Memory B cell (primary cell): Measurements from ENCODE around the gene STARD7.
A peak's percentile ranks its signal among the peaks of the same experiment; 100 is the strongest.

ENCODE experiments used
- ATAC-seq: fragments of 150-1000 bp; cut with Tn5 transposase; 2 replicates; pipeline ENCODE4 v1.10.0; 2021; ENCODE audit warnings: low read depth, mild to moderate bottlenecking, moderate library complexity
- DNase-seq, 2 donors: peaks; one replicate each; pipeline ENCODE4 v3.0.0; 2022; ENCODE audit warnings: low spot score in 2 of 2
- H3K27ac Mint-ChIP-seq: one replicate; pipeline ENCODE4 v1.8.0; 2022; ENCODE audit warnings: mild to moderate bottlenecking, moderate library complexity, mixed read lengths
- H3K27me3 Mint-ChIP-seq: one replicate; pipeline ENCODE4 v1.8.0; 2022; ENCODE audit warnings: mixed read lengths
- H3K36me3 Mint-ChIP-seq: one replicate; pipeline ENCODE4 v1.8.0; 2022; ENCODE audit warnings: mild to moderate bottlenecking, mixed read lengths
- H3K4me1 Mint-ChIP-seq: one replicate; pipeline ENCODE4 v1.8.0; 2022; ENCODE audit warnings: mixed read lengths
- H3K4me3 Mint-ChIP-seq: one replicate; pipeline ENCODE4 v1.8.0; 2022; ENCODE audit warnings: mild to moderate bottlenecking, moderate library complexity, mixed read lengths
- H3K9me3 Mint-ChIP-seq: one replicate; pipeline ENCODE4 v1.8.0; 2022; ENCODE audit warnings: mixed read lengths

The STARD7 gene

DNA sequence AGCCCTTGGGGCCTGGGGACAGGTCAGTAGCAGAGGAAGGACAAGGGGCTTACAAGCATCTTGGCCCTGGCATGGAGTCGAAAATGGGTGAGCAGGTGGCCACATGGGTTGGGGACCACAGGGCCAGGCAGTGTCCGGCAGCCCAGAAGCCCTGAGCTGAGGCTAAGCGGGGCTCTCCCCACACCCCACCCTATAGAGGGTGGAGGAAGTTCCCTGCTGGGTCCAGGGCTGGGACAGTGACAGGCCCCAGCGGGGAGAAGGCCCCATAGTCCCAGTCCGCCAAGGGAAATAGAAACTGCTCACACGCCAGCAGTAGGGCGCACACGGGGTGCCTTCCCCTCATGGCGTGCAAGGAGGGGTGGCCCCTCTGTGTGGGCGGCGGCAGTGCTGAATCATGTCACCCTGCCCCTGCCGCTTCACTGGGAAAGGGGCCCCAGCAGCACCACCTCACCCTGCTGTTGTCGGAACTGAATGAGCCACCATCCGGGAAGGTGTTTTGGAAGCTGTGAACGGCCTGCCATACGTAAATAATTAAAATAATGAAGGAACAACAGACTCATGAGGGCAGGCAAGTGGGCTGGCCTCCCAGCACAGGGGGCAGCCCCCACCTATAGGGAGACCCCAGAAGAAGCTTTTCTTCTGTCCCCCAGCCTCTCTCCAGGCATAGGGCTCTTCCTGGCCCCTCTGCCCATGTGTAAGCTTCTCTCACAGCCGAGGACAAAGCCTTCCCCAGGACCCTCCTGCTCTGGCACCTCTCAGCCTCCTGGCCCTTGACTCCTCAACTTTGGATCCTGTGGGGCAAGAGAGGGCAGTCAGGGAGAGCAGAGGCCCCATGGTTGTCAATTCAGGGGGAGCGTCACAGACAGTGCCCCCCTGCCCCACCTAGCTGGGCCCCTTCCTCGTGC, 50.7 kb downstream of the STARD7 start:
- Mint-ChIP-seq H3K36me3 (peaks cover 2% of the 10 kb centered on the region), H3K9me3 (peaks cover 3% of the 10 kb centered on the region), H3K27ac (peak overlapping the region; percentile 22), H3K4me3 (peak overlapping the region; percentile 69), H3K4me1 (peaks cover 57% of the 10 kb centered on the region), H3K27me3 (no peaks in the 10 kb centered on the region)
- DNase-seq = peak in 1 of 2 donors; percentile 35
- ATAC-seq = peak; percentile 79

DNA sequence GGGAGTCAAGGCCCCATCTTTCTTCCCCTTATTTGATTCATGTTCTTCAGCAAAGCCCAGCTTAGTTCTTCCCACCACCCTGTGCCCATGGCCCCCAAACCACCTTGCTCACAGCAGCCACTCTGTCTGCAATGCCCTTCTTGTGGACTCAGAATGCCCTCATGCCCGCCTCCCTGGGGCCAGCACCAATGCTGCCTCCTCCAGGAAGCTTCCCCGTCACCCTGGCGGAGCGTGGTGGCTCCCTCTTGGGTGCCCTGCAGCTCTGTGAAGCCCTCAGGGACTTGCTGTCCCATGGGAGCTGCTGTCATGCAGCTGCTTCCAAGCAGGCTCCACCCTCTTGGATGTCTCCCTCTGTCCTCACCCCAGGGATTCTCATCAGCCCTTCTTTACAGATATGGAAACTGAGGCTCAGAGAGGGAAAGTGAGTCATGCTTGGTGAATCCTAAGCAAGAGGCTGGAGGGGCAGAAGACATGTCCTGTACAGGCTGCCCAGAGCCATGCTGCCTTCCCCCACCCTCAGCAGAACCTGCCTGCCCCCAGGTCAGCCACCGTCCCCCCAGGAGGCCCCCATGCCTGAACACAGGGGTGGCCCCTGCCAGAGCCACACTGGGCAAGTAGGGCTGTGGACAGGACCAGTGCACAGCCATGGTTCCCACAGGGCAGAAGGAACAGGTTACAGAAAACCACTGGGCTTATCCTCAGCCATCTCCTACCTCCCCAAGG, 51.5 kb downstream of the STARD7 start:
- ATAC-seq = peak; percentile 71
- Mint-ChIP-seq H3K27ac (peak overlapping the region; percentile 22), H3K4me3 (peak overlapping the region; percentile 70), H3K36me3 (peaks cover 2% of the 10 kb centered on the region), H3K27me3 (no peaks in the 10 kb centered on the region), H3K4me1 (peaks cover 54% of the 10 kb centered on the region), H3K9me3 (peaks cover 3% of the 10 kb centered on the region)
- peak; percentile 40 to 58 for DNase-seq

DNA sequence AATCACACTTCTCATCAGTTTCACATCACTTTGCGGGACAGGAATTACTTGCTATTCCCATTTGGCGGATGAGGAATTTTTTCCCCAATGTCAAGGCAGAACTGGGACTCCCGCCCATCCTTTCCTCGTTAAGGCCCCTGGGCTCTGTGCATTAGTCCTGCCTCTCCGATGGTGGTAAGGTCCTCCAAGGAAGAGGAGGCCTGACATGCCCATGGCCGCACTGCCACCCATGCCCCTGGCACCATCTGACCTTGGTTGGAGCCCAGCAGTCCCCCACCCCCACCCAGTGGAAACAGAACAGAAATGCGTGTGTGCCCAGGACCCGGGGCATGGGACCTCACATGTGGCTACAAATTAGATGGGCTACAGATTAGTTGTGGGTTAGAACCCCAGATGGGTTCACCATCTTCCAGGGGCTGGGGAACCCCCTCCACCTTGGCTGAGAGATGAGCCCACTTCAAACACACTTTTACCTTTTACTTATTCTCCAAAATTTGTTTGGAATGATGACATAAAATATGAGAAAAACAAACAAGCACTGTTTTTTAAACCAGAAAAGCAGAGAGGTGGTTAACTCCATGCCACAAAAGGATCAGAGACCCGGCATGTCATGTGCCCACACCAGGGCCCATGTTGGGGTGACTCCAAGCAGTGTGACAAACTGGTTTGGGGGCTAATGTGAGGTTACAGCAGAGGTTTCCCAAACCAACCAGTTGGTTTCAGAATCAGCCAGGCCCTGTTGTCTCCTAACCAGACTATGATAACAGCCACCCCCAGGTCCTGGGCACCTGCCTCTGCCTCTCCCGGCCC, 52.4 kb downstream of the STARD7 start:
- Mint-ChIP-seq H3K9me3 (peaks cover 3% of the 10 kb centered on the region), H3K4me3 (peak overlapping the region; percentile 70), H3K4me1 (peaks cover 52% of the 10 kb centered on the region), H3K36me3 (peaks cover 2% of the 10 kb centered on the region), H3K27me3 (no peaks in the 10 kb centered on the region), H3K27ac (peak overlapping the region; percentile 35)
- no peak for ATAC-seq
- no peak for DNase-seq

DNA sequence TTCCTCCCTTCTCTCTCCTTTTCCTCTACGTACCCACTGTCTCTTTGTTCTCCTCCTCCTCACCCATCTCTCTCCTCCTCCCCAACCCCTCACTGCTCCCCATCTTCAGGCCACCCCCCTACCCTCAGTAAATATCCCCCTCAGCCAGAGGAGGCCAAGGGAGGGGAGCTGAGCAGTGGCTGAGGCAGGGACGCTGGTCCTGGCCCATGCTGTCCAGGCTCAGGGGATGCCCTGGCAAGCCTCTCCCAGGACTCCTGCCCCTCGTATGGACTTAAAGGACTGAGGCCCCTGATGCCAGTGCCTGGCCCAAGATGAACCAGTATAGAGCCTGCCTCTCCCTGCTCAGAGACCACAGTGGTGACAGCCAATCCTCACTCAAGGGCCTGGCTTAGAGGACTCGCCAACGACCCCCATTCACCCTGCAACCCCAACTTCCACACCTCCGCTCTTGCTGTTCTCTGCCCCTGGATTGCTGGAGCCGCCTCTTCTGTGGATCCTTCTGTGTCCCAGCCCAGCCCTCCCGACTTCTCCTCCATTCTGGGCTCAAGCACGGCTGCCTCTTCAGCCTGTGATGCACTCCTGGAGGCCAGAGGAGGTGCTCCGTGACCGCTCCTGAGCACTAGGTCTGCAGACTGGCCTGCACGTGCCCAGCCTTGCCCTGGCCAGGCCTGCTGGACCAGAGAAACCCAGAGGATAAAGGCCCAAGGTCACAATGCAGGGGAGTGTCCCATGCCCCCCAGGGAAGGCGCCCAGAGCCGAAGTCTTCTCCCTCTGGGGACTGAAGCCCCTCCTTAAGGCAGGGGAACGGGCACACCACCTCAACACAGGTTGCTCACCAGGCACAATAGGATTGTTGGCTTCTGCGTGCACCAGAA, 53.9 kb downstream of the STARD7 start:
- no peaks in the 10 kb centered on the region for H3K9me3 Mint-ChIP-seq
- DNase-seq (no peak), ATAC-seq (no peak)
- no peak overlapping the region for H3K4me3 Mint-ChIP-seq
- no peaks in the 10 kb centered on the region for H3K36me3 Mint-ChIP-seq
- no peaks in the 10 kb centered on the region for H3K27me3 Mint-ChIP-seq
- peaks cover 51% of the 10 kb centered on the region for H3K4me1 Mint-ChIP-seq
- no peak overlapping the region for H3K27ac Mint-ChIP-seq

DNA sequence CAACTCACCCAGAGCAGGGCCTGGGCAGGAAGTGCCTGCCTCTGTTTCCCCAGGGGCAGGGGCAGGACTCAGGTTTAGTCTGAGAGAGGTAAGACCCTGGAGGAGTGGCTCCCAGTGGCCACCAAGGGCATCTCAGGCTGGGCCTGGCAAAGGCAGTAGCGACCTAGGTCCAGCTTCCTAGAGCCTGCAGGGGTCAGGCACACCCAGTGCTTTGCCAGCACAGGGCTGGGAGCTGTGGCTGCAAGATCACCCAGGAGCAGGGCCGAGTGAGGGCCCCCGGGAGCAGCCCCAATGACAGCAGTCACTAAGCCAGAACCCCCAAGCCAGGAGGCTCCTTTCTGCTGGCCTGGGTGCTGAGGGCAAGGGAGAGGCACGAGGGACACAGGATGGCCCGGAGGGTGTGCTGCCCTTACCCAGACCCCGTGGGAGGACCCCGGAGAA, 54.6 kb downstream of the STARD7 start:
- no peak overlapping the region for H3K4me3 Mint-ChIP-seq
- DNase-seq = no peak
- H3K36me3 Mint-ChIP-seq = no peaks in the 10 kb centered on the region
- no peaks in the 10 kb centered on the region for H3K27me3 Mint-ChIP-seq
- H3K4me1 Mint-ChIP-seq = peaks cover 45% of the 10 kb centered on the region
- no peak for ATAC-seq
- H3K9me3 Mint-ChIP-seq = no peaks in the 10 kb centered on the region
- H3K27ac Mint-ChIP-seq = no peak overlapping the region

DNA sequence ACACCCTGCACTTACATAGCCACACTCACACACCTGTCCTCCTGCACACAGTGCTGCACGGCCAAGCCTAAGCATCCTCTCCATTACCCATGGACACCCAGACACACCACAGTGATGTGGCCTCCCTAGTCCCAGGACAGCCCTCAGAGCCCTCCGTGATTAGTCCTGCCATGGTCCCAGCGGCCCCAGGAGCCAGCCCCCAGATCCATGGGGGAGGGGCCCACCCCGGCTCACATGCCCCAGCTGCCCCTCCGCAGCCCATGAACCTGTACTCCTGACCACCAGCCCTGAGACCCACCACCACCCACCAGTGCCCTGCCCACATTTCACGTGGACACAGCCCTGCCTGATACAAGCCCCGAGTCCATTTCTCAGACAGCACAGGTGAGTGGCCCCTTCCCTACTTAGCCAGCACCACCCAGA, 55.3 kb downstream of the STARD7 start:
- Mint-ChIP-seq H3K27me3 (no peaks in the 10 kb centered on the region), H3K4me3 (no peak overlapping the region), H3K4me1 (peaks cover 46% of the 10 kb centered on the region), H3K27ac (no peak overlapping the region), H3K36me3 (no peaks in the 10 kb centered on the region), H3K9me3 (no peaks in the 10 kb centered on the region)
- DNase-seq = no peak
- no peak for ATAC-seq

DNA sequence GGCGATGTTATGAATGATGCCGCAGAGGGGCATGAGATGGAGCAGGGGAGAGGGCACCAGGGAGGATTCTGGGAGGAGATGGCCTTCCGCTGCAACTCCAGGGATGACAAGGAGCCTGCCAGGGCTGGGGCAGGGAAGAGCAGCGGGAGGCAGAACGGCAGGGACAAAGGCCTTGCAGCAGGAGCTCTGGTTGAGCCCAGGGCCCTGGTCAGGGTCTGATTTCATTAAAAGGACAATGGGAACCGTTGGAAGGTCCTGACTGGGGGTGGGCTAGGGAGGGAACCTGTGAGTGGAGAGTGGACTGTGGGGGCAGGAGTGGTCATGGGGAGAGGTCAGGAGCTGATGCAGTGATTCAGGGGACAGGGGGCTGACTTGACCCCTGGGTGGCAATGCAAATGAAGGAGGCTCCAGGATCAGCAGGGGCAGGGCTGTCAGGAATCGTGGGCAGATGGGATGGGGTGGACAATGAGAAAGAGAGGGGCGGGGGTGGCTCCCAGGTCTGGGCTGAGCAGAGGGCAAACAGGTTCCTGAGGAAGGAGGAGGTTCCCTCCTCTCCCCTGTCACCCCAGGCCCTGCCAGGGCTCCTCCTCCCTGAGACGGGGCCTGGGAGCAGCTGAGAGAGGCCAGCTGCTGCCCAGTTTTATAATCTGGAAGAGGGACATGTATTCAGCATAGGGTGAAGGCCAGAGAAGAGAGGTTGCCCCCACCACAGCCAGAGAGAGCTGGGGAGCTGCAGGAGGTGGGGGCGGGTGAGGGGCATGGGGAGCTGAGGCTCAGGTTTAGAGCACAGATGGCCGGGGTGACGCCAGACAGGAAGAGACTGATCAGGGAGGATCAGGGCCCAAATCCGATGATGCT, 56.1 kb downstream of the STARD7 start:
- Mint-ChIP-seq H3K4me3 (no peak overlapping the region), H3K4me1 (peaks cover 45% of the 10 kb centered on the region), H3K27ac (peak overlapping the region; percentile 30), H3K27me3 (no peaks in the 10 kb centered on the region), H3K36me3 (no peaks in the 10 kb centered on the region), H3K9me3 (no peaks in the 10 kb centered on the region)
- no peak for DNase-seq
- ATAC-seq = no peak

DNA sequence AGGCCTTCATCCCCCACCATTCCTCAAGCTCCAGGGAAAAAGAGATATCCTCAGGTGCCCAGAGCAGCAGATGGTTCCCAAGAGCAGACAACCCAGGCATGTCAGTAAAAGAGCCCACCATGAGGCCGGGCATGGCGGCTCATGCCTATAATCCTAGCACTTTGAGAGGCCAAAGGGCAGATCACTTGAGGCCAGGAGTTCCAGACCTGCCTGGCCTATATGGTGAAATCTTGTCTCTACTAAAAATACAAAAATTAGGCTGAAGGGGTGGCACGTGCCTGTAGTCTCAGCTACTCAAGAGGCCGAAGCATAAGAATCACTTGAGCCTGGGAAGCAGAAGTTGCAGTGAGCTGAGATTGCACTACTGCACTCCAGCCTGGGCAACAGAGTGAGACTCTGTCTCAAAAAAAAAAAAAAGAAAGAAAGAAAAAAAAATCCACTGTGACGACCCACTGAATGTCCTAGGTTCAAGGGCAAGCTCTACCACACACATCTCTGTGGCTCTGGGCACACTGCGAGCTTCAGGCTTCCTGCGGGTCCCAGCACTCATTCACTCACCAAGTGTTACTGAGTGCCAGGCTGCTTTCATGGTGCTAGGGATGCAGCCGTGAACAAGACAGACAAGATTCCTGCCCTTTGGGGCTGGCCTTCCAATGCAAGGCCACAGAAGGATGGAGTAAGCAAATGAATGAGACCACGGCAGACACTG, 56.9 kb downstream of the STARD7 start:
- no peaks in the 10 kb centered on the region for H3K9me3 Mint-ChIP-seq
- ATAC-seq (no peak), DNase-seq (no peak)
- H3K36me3 Mint-ChIP-seq = no peaks in the 10 kb centered on the region
- H3K4me1 Mint-ChIP-seq = peaks cover 43% of the 10 kb centered on the region
- no peaks in the 10 kb centered on the region for H3K27me3 Mint-ChIP-seq
- H3K27ac Mint-ChIP-seq = peak overlapping the region; percentile 30
- H3K4me3 Mint-ChIP-seq = no peak overlapping the region

DNA sequence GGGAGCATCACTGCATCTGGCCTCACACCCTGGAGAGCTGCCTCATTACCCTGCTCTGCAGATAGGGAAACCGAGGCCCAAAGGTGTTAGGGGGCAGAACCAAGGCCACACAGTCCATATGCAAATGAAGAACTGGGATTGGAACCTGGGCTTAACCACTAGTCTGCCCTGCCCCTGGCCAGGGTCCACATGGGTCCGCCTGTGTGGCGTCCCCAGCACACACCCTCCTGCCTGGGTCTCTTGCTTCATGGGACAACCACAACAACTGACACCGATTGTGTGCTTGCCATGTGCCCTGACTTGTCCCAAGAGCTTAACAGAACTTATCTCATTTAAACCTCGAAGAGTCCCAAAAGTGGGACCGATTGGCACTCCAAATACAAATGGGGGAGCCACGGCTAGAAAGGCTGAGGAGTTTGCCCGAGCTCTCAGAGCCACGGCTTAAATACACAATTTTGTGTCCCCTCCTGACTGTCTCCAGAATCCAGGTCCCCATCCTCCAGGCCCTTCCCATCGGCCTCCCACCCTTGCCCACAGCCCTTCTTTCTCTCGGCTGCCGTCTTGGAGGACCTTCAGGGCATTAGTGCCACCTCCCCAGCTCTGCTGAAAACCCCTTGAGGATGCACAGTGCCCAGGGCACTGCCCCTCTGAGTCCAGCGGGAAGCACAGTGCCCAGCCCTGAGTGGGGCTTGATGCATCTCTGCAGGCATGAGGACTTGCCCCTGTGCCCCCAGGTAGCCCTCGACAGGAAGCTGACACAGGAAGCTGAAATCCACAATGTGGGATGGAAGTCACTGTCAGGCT, 57.6 kb downstream of the STARD7 start:
- no peak overlapping the region for H3K4me3 Mint-ChIP-seq
- H3K27ac Mint-ChIP-seq = peak overlapping the region; percentile 80
- H3K4me1 Mint-ChIP-seq = peaks cover 43% of the 10 kb centered on the region
- H3K36me3 Mint-ChIP-seq = no peaks in the 10 kb centered on the region
- no peaks in the 10 kb centered on the region for H3K27me3 Mint-ChIP-seq
- H3K9me3 Mint-ChIP-seq = no peaks in the 10 kb centered on the region
- no peak for DNase-seq
- ATAC-seq = no peak

DNA sequence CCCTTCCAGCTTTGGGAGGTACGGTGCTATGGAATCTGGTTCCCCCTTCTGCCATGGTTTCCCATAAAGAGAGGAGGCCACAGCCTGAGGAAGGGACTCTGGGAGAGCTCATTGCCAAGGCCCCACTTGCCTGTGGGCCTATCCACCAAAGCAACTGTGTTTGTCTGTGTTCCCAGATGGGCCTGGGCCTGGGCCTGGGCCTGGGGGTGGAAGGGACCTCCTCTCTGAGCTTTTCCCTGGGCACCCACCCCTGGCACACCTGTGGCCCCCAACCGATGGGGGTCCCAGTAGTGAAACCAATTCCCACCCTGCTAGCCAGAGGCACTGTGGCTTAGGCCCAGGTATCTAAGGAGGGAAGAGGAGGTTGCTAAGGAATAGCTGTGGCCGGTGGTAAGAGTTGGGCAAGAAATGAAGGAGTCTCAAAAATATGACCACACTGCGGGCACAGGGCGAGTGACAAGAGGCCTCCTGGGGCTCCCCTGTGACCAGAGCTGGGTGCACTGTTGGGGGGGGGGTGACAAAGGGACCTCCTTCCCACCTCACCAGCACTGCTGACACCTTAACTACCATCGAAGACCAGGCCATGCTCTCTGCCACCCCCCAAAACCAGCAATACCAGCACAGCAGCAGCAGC, 58.5 kb downstream of the STARD7 start:
- peak overlapping the region; percentile 27 for H3K4me3 Mint-ChIP-seq
- H3K27me3 Mint-ChIP-seq = no peaks in the 10 kb centered on the region
- ATAC-seq = no peak
- peaks cover 39% of the 10 kb centered on the region for H3K4me1 Mint-ChIP-seq
- H3K27ac Mint-ChIP-seq = peak overlapping the region; percentile 80
- no peaks in the 10 kb centered on the region for H3K36me3 Mint-ChIP-seq
- H3K9me3 Mint-ChIP-seq = no peaks in the 10 kb centered on the region
- no peak for DNase-seq
